MM.1S (cell line): ENCODE results near the gene PRR20G.

ENCODE experiments used
- CTCF ChIP-seq: fragments of 300-600 bp; sonication (generic); IDR thresholded peaks from 2 replicates; pipeline ENCODE4 v1.5.1; 2016; ENCODE audit warnings: antibody characterized with exemption, low read length, mixed read lengths
- EZH2 ChIP-seq: fragments of 300-600 bp; sonication (generic); optimal IDR thresholded peaks from 2 replicates; pipeline ENCODE3; 2017; ENCODE audit warnings: low read depth, mild to moderate bottlenecking, antibody characterized with exemption, low read length, mixed read lengths
- EZH2phosphoT487 ChIP-seq: fragments of 300-600 bp; sonication (generic); IDR thresholded peaks from 2 replicates; pipeline ENCODE4 v1.6.1; 2018; ENCODE audit warnings: antibody characterized with exemption, low read length

- TF ChIP-seq CTCF = no peak
- TF ChIP-seq EZH2 = no peak
- no peak for TF ChIP-seq EZH2phosphoT487
These were observed 1.2 kb downstream of the PRR20G start for GRCh38 chr3:127286571-127287140.
